HEK293 (cell line): ENCODE data around the gene TNS1.

Experiments used
- SP3 ChIP-seq: fragments of 450-650 bp; formaldehyde crosslinking; IDR thresholded peaks from 2 replicates; pipeline ENCODE4 v1.5.1; 2016; ENCODE audit warnings: missing biosample characterization, missing genetic modification characterization
- ZNF645 ChIP-seq: fragments of 450-650 bp; formaldehyde crosslinking; IDR thresholded peaks from 2 replicates; pipeline ENCODE4; 2016; ENCODE audit warnings: missing biosample characterization, missing genetic modification characterization
- ZSCAN5A ChIP-seq: fragments of 450-650 bp; formaldehyde crosslinking; IDR thresholded peaks from 2 replicates; pipeline ENCODE4 v1.5.1; 2016; ENCODE audit warnings: missing biosample characterization, missing genetic modification characterization
- TF ChIP-seq, protein P1 (sequence below): fragments of 450-650 bp; formaldehyde crosslinking; IDR thresholded peaks from 2 replicates; pipeline ENCODE4 v1.5.1; 2016; ENCODE audit warnings: missing biosample characterization, missing genetic modification characterization

DNA sequence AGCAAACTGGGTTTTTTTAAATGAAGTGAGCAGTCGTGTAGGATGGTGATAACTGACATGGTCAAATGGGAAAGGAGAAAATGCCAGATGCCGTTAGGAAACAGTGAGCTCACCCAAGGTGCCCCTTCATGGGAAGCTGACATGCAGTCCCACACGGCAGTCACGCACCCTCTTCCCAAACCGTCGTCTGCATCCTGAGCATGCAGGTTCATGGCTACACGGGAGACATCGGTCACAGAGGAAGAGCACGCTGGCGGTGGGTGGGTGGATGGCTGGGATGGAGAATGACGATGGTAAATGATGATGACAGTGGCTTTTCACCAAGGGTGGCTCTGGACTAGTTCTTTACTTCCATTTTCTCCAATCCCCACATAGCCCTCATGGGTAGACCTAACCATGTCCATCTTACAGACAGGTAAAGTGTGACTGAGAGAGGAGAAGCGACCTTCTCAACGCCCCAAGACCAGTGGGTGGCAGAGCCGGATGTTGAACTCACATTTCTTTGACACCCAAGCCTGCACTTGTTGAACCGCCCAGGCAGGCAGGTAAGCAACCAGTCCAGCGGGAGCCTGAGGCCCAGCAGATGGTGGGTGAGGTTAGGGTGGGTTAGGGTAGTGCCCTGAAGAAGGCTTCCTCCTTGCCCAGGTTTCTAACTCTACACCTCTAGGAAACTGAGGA lies 44.5 kb downstream of the TNS1 start:
- TF ChIP-seq SP3 (tag by site-specific recombination) (no peak), ZSCAN5A (tag by site-specific recombination) (no peak), ZNF645 (tag by site-specific recombination) (no peak)
- TF ChIP-seq, protein P1, sequence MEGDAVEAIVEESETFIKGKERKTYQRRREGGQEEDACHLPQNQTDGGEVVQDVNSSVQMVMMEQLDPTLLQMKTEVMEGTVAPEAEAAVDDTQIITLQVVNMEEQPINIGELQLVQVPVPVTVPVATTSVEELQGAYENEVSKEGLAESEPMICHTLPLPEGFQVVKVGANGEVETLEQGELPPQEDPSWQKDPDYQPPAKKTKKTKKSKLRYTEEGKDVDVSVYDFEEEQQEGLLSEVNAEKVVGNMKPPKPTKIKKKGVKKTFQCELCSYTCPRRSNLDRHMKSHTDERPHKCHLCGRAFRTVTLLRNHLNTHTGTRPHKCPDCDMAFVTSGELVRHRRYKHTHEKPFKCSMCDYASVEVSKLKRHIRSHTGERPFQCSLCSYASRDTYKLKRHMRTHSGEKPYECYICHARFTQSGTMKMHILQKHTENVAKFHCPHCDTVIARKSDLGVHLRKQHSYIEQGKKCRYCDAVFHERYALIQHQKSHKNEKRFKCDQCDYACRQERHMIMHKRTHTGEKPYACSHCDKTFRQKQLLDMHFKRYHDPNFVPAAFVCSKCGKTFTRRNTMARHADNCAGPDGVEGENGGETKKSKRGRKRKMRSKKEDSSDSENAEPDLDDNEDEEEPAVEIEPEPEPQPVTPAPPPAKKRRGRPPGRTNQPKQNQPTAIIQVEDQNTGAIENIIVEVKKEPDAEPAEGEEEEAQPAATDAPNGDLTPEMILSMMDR (tag by site-specific recombination) = no peak
